Ascending aorta (tissue), 2 donors: ENCODE results near the gene ACTG1. TPM values are rescaled to one million over a fixed set of nuclear protein-coding genes. Genes with fewer than 3 reads are reported as not detected.

Source experiments
- DNase-seq, 2 donors: peaks; one replicate each; pipeline ENCODE4 v3.0.0-alpha.2; 2019; ENCODE audit warnings: low spot score in 2 of 2
- H3K27ac ChIP-seq, 2 donors: fragments of 200-600 bp; sonication (generic); one replicate each; pipeline ENCODE4 v1.5.1; 2016 to 2017; ENCODE audit warnings: mild to moderate bottlenecking in 1 of 2
- H3K27me3 ChIP-seq: fragments of 200-600 bp; sonication (generic); one replicate; pipeline ENCODE4 v1.5.1; 2017
- H3K36me3 ChIP-seq, 2 donors: fragments of 200-600 bp; sonication (generic); one replicate each; pipeline ENCODE4 v1.5.1; 2016
- H3K4me1 ChIP-seq, 2 donors: fragments of 200-600 bp; sonication (generic); one replicate each; pipeline ENCODE4 v1.5.1; 2016 to 2017; ENCODE audit warnings: mild to moderate bottlenecking in 1 of 2
- H3K4me3 ChIP-seq, 2 donors: fragments of 200-600 bp; sonication (generic); one replicate each; pipeline ENCODE4 v1.5.1; 2016 to 2017; ENCODE audit warnings: mild to moderate bottlenecking in 1 of 2
- H3K9me3 ChIP-seq, 2 donors: fragments of 200-600 bp; sonication (generic); one replicate each; pipeline ENCODE4 v1.5.1; 2016
- CTCF ChIP-seq, 3 experiments: fragments of 200-600 bp in 2 of 3; fragments of 450-650 bp in 1 of 3; sonication (generic) in 2 of 3; IDR thresholded peaks; one replicate each; pipeline ENCODE4 v1.5.1; 2016 to 2019; ENCODE audit warnings: antibody characterized with exemption in 3 of 3, mild to moderate bottlenecking in 1 of 3, moderate library complexity in 1 of 3
- intact Hi-C: fragments of 100-400 bp; cut with DNase I; formaldehyde crosslinking; loops from one replicate; pipeline ENCODE4 v1.15.1; 2023
- total RNA-seq: library from RNA; depleted of rRNA; stranded (reverse); fragments of >200 nt; gene quantifications from one replicate; pipeline ENCODE4 v1.1.0, GENCODE V29; 2016

ACTG1 gene
- total RNA-seq, 1 donor from 2014 or later: 6,075 TPM

GRCh38 chr17:81524865-81525159 is 12.2 kb upstream of the ACTG1 start:
- no peak for DNase-seq
- Histone ChIP-seq H3K4me1 (peaks cover 11 to 21% of the 10 kb centered on the region in 2 donors), H3K36me3 (no peaks in the 10 kb centered on the region), H3K9me3 (no peaks in the 10 kb centered on the region), H3K27ac (no peak overlapping the region), H3K4me3 (no peak overlapping the region), H3K27me3 (no peaks in the 10 kb centered on the region)
- intact Hi-C loops: no loop called here
- TF ChIP-seq CTCF (IDR thresholded peaks at IDR 0.05): no peak

GRCh38 chr17:81524039-81524864 is 11.7 kb upstream of the ACTG1 start:
- intact Hi-C loops: no loop called here
- Histone ChIP-seq H3K36me3 (no peaks in the 10 kb centered on the region), H3K4me1 (peaks cover 17 to 26% of the 10 kb centered on the region in 2 donors), H3K9me3 (no peaks in the 10 kb centered on the region), H3K27ac (no peak overlapping the region), H3K4me3 (no peak overlapping the region), H3K27me3 (no peaks in the 10 kb centered on the region)
- DNase-seq: no peak
- no peak for TF ChIP-seq CTCF (IDR thresholded peaks at IDR 0.05)

GRCh38 chr17:81523402-81524038 is 10.9 kb upstream of the ACTG1 start:
- DNase-seq: peak in 1 of 2 donors; percentile 78
- Histone ChIP-seq H3K9me3 (no peaks in the 10 kb centered on the region), H3K27ac (no peak overlapping the region), H3K4me1 (peaks cover 21 to 31% of the 10 kb centered on the region in 2 donors), H3K36me3 (no peaks in the 10 kb centered on the region), H3K27me3 (no peaks in the 10 kb centered on the region), H3K4me3 (no peak overlapping the region)
- peak in 1 of 3 experiments; percentile 13 for TF ChIP-seq CTCF (IDR thresholded peaks at IDR 0.05)
- intact Hi-C loops: no loop called here

GRCh38 chr17:81522491-81523401 is 10.1 kb upstream of the ACTG1 start:
- no peak for TF ChIP-seq CTCF (IDR thresholded peaks at IDR 0.05)
- Histone ChIP-seq H3K27me3 (no peaks in the 10 kb centered on the region), H3K27ac (no peak overlapping the region), H3K4me1 (peaks cover 21 to 36% of the 10 kb centered on the region in 2 donors), H3K9me3 (no peaks in the 10 kb centered on the region), H3K4me3 (no peak overlapping the region), H3K36me3 (no peaks in the 10 kb centered on the region)
- intact Hi-C loops: no loop called here
- no peak for DNase-seq

GRCh38 chr17:81520021-81520901 is 7.7 kb upstream of the ACTG1 start:
- no peak overlapping the region for H3K27ac ChIP-seq

More at GRCh38 chr17:81520021-81520901, 7.7 kb upstream of the ACTG1 start:
- Histone ChIP-seq H3K4me3 (peak overlapping the region in 1 of 2 donors; percentile 96), H3K4me1 (peaks cover 21 to 47% of the 10 kb centered on the region in 2 donors), H3K9me3 (no peaks in the 10 kb centered on the region), H3K27me3 (no peaks in the 10 kb centered on the region), H3K36me3 (no peaks in the 10 kb centered on the region)
- no peak for TF ChIP-seq CTCF (IDR thresholded peaks at IDR 0.05)
- no peak for DNase-seq
- intact Hi-C loops: no loop called here
